Skin of body (tissue), 2 donors: Measurements from ENCODE around the gene LIF. TPM values are rescaled to one million over a fixed set of nuclear protein-coding genes. Genes with fewer than 3 reads are reported as not detected.

Experiments
- DNase-seq: peaks from one replicate; lab custom pipeline; 2025; lab: John Stamatoyannopoulos, UW
- total RNA-seq: library from RNA; depleted of rRNA; stranded (reverse); fragments of >200 nt; gene quantifications from one replicate; pipeline ENCODE4 v1.2.3, GENCODE V29; 2014

The LIF gene
- total RNA-seq = 1.9 TPM

DNA sequence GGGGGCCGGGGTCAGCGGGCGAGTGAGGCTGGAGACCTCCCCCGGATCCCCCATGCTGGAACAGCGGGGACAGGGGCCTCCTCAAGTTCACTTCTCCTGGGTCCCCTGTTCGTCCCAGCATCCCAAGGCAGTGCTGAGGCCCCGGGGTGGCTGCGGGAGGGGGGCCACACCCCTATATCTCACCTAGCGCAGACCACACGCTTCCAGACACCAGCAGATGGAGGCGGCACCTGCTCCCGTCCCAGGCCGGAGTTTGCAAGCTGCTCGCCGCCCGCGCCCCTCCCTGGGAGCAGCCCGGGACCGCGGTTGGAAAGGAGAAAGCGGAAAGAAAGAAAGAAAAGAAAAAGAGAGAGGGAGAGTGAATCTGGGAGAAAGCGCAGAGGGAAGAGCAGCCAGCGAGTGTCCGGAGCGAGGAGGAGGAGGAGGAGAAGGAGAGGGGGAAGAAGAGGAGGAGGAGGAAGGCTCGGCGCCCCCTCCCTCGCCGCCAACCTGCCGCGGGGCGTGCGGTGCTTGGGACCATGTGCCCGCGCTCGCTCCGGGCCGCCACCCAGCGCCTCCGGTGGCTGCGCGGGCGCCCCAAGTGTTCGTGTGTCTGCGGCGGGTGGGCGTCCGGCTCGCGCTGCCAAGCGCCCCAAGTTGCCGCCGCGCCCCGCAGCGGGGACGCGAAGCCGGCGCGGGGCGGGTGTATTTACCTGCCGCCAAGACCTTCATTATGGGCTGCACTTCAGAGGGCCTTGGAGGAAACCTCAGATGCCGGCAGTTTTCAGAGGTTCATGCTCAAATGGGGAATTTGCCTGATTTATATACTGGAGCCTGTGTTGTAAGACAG lies at the start of gene LIF:
LIF (minus strand) TSS at position 775 of the 829 bp plus-strand sequence; CDS start at position 711, 64 bp downstream.
- no peak for DNase-seq

DNA sequence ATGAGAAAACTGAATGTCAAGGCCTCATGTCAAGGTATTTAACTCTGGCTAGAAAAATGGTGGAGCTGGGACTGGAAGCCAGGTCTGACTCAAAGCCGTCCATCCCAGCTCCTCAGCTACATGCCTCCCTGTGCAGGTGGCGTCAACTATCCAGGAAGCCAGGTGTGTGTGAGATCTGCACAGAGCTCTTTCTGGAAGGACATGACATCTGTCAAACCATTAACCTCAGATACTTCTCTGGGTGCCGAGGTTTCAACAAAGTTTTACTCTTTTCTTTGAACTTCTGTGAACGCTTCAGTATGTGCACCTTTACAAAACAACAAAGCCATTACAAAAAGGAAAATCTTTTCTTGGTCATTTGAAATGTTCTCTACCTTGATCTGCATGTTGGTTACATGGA lies 49.8 kb upstream of the LIF start:
- DNase-seq = no peak

DNA sequence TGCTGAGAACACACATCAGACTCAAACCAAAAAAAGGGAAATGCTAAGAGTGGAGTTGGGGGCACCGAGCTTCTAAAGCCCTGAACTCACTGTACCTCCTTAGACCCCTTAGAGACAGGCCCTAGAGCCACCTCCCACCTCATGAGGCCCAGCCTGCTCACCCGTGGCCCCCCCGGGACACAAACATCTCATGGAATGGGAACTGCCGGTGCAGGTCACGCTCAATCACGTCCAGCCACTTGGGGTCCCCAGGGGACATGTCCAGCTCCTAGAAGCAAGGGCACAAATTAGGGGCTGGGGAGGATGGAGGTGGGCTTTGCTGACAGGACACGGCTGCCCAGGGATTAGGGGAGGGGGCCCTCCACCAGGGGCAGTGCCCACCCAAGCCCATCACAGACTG lies 49.0 kb upstream of the LIF start:
- DNase-seq = no peak

DNA sequence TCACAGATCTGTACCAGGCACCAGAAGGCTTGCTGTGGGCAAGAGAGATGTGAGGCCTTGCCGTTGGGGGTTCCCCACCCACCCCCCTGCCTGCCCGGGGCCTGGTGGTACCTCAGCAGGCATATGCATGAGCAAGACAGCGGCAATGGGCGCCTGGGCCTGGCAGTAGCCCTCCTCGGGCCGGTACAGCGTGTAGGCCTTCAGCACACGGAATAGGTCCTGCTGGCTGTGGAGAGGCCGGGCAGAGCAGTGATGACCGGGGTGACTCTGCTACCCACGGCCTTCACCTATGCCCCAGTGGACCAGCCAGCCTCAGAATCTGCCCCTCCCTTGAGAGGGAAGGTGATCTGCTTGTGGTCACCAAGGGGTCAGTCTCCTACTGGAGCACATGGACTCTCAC lies 48.3 kb upstream of the LIF start:
- DNase-seq = no peak

DNA sequence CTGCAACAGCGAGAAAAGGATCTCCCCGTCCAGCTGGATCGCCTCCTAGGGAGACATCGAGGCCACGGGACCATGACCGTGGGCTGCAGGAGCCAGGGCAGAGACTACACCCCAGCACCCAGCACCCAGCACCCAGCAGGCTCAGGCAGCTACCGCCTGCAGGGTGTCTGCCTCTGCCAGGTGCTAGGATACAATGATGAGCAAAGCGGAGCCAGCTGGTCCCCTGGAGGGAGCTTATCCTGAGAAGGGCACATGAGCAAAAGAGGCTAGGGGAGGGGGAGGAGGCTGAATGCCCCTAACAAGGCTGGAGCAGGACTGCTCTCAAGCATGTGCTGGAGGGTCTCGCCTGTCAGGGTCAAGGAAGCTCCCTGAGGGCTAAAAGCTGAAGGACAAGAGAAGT lies 47.5 kb upstream of the LIF start:
- no peak for DNase-seq

DNA sequence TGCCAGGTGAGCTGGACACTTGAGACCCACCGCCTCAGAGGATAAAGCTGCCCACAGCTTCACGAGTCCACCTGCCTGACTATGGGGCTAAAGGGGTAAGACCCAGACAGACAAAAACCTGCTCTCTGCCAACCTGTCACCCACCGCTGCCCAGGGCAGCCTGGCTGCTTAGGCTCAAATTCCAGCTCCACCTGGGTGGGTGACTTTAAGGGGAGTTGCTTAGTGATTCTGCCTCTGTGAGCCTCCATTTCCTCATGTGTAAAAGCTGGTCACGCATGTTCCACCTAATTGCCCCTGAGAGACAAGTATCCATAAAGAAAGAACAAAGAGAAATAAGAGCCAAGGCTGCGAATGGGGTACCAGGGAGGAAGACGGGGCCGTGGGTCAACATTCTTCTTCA lies 46.5 kb upstream of the LIF start:
- DNase-seq = no peak

DNA sequence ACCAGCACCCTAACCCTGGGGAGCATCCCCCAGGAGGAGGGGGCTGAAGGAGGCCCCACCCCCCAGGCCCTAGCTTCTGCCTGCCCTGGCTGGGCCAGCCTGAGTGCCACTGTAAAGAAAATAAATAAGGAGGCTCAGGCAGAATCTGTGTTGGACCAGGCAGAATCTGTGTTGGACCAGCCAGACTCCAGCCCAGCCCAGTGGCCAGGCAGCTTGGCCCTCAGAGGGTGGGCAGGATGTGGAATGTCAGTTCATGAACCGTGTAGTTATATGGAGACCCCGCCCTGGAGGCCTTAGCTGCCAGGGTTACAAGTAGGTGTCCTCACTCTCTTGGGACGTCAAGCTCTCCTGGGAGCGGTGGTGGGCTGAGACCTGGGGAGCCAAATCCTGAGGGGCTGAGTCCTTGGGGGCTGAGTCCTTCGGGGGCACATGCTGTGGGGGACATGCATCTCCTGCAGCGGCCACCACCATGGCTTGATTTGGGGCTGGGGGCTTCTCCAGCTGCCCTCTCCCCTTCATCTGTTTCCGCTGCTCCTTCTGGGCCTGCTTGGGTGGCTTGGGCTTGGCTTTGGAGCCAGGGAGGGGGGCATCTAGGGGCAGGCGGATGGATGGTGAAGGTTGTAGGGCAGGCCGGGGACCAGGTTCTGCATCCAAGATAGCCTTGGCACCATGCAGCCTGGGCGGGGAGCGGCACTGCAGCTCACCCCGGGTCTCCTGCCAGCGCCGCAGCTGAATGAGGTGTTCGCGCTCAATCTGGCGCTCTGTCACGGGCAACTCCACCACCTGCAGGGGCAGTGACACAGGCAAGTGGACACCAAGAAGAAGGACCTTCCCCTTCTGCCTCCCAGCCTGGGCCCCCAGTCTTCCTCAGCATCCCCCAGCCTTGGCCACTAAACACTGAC lies 45.8 kb upstream of the LIF start:
- DNase-seq = no peak

DNA sequence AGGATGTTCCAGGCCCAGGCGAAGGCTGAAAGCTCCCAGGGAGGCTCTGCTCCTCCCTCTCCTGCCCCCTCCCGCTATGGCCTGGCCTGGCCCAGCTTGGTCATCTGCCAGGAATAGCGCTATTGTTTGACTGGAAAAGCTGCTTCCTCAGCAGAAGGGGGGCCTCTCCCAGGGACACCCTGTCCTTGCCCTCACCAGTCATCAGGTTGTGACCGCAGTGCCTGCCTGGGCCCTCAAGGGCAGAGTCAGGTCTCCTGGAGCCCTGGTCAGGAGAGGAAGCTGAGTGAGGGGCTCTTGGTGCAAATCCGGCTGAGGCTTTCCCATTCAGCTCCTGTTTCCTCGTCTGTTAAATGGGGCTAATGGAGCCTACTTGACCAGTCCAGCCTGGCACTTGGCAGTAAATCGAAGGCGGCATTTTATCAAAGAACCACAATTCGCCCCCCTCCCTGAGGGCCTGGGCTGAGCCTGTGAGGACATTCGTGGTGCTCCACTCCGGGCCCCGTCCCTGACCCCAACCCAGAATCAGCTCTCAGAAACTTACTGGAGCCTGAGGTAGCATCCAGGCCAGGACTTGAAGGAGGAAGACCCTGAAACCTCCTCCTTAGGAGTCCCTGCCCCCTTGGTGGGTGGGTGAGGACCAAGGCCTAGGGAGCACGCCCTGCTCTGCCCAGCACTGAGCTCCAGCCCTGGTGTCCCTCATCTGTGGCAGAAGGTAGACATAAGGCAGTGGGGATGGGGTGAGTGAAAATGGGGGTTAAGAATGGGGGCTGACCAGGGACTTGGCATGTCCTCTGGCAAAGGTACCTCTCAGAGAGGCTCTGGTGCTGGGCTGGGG lies 44.7 kb upstream of the LIF start:
- peak; percentile 77 for DNase-seq

DNA sequence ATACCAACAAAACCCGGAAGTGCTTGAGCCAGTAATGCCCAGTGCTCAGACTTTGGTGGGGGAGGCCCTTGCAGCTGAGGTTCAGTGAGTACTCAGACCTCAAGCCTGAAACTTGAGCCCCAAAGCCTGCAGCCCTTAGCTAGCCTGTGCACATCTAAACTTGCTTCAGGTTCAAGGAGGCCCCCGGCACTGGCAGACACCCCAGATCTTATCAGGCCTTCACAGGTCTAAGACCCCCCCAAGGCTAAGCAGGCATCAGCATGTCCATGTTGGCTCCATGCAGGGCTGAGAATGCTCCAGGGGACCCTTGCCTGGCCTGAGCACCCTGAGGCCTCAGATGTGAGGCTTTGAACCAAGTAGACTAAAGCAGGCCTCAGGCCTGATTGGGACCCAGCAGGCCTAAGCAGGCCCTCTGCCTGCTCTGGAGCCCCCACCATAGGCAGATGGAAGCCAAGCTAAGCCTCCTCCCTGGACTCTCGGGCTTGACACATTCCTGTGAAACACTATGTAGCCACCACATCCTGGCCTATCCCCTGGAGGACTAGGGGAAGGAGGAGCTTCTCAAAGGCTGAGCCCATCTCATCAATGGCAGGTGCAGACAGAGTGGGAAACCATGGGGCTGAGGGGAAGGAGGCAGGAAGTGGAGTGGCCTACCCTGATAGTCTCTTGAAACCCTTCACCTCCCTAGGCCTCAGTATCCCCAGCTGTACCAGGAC lies 43.9 kb upstream of the LIF start:
- DNase-seq = peak; percentile 77

DNA sequence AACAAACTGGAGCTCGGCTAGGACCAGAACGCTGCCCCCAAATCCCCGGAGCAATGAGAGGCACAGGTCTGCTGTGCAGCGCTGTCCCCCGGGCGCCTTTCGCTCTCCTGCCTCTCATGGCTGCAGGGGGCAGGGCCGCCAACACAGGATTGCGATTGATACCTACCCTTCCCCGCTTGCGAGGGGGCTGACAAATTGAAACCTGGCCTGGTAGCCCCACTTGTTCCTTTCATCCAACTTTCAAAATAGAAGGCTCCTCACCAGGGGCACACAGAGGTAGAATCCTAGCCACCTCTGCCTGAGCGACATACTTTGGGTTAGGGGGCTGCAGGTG lies 43.4 kb upstream of the LIF start:
- no peak for DNase-seq

DNA sequence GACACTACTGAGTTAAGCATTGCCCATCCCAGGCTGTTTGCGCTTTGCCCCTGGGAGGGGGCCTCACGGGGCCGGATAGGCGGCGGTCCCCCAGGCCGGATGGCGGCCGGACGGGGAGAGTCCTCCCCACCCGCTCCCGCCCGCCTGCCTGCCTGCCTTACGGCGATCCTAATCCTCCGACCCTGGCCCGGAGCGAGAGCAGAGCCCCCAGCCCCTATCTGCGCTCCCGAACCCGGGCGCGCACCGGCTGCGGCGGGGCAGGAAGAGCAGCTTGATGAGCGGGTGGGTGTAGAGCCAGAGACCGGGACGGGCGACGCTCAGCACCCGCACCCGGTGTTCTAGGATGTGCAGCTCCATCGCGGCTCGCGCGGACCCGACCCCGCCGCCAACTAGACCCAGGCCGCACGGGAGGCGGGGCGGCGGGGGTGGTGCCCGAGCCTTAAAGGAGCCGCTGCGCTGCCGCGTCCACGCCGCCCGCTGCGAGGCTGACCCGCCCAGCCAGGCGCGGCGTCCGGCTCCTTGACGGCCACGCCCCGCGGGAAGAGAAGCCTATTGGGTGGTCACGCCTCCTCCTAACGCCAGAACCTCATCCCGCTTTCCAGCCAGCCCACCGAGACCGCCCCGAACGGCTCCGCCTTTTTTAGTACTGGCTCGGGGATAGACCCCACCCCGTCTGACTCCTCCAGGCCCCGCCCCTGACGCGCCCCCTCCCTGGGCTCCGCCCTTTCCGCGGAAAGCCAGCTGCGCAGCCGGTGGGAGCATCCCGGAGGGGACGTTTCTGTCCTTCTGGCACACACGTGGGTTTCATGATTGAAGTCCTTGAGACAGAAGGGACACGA lies 42.8 kb upstream of the LIF start, which contains the start of gene CASTOR1:
CASTOR1 (minus strand) TSS at position 365 of the 839 bp plus-strand sequence; CDS start at position 357, 8 bp downstream.
- peak; percentile 97 for DNase-seq

DNA sequence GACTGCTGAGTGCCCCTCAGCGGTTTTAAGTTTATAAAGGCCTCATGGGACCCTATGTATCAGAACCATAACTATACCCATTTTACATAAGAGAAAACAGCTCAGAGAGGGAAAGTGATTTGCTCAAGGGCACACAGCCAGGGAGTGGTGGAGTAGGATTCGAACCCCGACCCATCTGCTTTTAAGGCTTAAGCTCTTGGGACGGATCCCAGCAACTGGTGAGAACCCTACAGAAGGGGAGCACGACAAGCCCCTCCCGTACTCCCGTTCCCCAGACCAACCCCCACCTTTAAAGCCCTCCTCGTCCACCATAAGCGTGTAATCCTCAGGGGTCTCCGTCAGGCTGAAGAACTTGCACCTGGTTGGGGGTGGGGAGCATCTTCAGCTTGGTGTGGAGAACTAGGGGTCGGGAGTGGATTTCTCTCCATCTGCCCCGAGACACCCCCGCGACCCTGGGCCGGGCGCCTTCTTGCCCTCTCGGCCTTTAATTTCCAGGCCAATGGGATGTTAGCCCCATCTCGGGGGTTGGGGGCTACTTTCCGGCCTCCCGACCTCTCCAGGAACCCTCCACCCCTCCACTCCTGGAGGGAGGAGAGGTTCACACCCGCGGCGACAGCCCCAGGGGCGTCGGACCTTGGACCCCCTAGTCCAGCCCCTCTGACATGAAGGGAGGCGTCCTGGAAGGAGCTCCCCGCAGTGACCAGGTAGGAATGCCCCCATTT lies 42.0 kb upstream of the LIF start:
- no peak for DNase-seq

DNA sequence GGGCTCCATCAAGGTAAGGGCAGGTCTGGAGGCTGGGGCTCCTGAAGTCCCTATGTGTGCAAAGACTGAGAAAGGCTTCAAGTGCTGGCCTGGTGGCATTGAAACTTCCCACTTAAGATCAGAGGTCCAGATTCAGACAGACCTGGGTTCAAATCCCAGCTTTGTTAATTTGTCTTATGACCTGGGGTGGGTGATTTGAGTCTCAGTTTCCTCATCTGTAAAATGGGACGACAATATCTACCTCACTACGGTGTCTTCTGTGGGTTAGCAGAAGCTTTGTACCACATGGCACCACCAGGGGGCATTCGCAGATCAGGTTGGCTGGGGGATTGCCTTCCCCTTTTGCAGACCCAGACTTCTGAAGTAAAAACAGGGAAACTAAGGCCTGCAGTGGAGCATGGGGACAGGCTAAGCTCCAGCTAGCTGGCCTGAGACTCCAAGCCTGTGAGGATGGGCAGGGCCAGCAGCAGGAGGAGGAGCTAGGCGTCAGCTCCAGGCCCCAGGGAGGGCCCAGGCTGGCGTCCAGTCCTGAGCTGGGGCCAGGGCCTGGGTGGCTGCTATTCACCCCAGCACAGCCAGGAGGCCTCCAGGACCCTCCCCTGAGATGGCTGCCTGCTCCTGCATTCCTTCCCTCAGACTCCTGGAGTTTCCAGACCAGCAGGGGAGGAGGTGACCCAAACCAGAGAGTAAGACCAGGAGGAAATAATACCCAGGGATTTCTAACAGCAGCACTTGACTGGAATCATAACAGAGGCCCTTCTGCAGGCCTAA lies 41.3 kb upstream of the LIF start:
- peak; percentile 81 for DNase-seq

DNA sequence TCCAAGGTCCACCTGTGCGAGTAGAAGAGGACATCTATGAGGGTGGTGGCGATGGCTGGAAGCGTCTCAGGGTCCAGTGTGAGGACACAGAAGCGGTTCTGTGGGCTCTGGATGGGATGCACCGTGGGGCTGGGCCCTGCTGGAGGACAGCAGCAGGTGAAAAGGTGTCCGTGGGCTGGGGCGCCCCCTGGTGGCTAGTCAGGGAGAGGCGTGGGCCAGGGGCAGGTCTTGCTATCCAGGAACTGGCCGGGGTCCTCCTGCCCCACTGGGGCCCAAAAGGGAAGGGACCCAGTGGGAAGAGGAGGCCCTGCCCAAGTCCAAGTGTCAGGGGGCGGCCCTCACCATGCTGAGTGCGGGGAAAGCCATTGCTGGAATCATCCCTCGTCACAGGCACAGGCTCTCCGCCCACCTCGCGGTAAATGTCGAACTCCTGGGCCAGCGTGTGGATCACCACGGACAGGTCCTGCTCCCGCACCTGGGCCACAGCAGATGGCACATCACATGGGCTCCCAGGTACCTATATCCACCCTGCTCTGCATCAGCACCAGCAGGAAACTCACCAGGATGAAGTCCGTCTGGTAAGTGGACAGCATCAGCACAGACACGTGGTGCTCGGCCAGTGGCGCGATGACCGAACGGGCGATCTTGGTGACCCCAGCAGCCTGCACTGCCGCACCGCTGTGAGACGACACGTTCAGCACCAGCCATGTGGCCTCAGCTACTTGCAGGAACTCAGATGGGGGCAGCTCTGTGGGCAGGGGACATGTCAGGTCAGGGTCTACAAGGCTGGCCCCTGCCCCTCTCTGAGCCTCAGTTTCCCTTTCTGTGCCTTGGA lies 40.5 kb upstream of the LIF start:
- DNase-seq = no peak

DNA sequence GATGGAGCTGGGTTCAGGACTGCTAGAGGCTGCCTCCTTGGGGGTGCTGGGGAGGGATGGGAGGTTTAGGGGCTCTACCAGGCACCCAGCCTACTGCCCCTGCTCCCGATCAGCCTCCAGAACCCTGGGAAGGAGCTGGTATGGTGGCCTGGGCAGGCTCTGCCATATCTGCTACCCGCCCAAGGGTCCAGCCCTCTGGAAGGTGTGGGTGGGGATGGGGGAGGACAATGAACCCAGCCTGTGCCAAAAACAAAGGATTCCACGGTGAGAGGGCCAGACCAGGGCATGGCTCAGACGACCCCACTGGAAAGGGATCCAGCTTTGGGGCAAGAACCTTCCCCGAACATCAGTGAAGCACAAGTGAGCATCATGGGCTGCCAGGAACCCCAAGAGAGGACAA lies 39.8 kb upstream of the LIF start:
- DNase-seq = no peak

DNA sequence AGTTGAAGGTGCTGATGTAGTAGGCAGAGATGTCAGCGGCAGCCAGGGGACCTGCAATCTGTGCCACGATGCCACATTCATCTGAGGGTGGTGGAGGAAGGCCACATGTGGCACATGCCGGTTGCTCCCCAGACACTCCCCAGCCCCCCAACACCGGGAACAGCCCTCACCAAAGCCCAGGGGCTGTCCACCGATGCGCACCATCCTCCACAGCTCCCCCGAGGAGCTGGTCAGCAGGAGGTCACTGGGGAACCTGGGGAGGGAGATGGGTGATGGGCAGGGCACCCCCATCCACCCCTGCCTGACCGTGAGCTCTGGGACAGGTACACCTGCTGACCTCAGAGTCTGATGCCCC lies 39.3 kb upstream of the LIF start:
- no peak for DNase-seq

DNA sequence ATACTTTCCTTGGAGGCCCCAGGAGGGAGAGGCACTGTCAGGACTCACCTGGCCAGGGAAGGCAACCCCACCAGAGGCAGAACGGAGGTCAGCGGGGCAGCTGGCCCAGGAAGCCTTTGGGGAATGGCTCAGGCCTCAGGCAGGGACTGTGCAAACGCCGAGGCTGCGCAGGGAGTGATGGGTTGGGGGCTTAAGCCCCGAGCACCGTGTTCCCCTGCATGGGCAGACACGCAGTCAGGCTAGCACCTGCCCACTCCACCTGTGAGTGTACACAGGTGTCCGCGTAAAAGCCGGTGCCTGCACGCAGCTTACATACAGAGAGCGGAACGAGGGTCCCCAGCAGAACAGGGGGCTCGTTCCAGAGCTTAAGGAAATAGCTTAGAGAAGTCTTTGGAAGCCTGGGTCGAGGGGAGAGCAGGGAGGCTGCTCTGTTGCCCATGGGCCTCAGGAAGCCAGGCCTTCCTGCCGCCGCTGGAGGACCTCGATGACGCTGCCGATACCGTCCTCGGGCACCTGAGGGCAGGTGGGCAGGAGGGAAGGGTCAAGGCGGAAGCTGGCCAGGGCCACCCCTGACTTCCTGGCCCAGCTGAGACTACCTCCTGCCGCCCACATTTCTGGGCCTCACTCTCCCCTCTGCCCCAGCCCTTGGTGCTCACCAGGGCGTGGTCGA lies 38.8 kb upstream of the LIF start:
- no peak for DNase-seq
